ENCODE data around the gene LSM14A. TPM values are rescaled to one million over a fixed set of nuclear protein-coding genes. Genes with fewer than 3 reads are reported as not detected.

The LSM14A gene
- total RNA-seq: 109 and 136 TPM in 2 replicates

DNA sequence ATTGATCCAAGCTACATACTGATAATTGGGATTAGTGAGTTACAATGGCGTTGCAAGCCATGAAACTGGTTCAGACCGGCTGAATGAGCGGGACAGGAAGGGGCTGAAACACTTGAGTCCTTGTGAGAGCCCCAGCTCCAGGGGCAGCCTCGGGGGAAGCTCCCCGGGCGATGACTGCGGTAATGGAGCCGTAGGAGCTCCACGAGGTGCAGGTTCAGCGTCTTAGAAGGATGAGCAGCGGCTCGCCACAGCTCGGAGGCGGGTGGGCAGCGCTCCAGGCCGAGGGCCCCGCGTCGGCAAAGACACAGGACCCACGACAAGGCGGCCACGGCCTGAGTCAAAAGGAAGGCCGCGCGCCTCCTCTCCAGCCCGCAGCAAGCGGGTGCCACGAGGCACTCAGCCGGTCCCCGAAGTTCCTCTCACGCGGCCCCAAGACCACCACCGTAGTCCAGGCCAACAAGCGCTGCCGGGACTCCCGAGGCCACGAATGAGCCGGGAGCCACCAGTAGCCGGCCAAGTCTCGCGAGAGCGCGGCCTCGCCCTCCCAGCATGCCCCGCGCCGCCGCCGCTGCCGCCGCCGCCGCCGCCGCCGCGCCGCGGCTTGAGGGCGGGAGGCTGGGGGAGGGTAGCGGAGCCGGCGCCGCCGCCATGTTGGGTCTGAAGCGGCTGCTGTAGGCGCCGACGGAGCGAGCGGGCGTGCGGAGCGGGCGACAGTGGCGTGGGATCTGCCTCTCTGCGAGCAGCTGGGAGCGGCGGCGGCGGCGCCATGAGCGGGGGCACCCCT, at the start of gene LSM14A:
LSM14A (plus strand) TSS at position 628 of the 784 bp plus-strand sequence; CDS start at position 767, 139 bp downstream.

DNA sequence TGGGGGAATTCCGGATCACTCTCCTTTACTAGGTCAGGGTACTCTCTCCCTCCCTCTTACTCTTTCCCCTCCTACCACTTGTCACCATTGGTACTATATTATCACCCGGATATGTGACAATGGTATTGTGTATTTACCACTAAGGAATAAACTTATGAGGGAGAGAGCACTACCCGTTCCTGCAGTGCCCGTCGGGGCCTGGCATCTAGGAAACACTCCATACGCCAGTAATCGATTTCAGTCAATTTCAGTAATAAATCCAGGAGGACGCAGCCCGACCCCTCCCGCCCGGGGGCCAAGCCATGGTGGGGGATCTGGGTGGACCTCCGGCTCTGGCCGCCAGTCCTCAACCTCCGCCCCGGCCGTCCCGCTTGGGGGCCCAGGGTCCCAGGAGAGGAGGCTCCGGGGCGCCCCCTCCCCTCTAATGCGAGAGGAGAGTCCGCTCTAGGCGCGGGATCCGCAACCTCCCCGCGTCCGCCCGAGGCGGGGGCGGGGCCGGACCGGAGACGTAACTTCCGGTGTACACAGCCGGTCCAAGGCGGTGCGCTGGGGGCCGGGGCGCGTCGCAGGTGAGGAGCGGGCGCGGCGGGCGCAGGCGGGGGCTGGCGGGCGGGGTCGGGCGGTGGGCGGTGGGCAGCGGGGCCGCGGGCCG, 81.9 kb downstream of the LSM14A start, which contains the start of gene GARRE1:
GARRE1 (plus strand) TSS at position 509 of the 652 bp plus-strand sequence. CDS start 45,920 bp downstream, outside the sequence.

Other genes with a start within 250 kb of the LSM14A start
- gene GARRE1, start 82.0 kb downstream of the LSM14A start, total RNA-seq: 9.2 and 10.4 TPM in 2 replicates
- 102 and 251 TPM in 2 replicates for gene GPI, start 192.7 kb downstream of the LSM14A start, total RNA-seq
- 19.4 and 28.4 TPM in 2 replicates for gene PDCD2L, start 231.9 kb downstream of the LSM14A start, total RNA-seq